ENCODE results near the gene SPACA5.
A peak's percentile ranks its signal among the peaks of the same experiment; 100 is the strongest.
"Not testable (repeated sequence)": the region's sequence is repeated elsewhere in the genome, so short reads cannot be mapped to it uniquely, and the experiment has no call there.

Gene SPACA5

GRCh38 chrX:48006688-48007087 lies at the start of gene SPACA5:
Gene SPACA5, plus strand, starts transcription at chrX:48006988. Its CDS starts 815 bp downstream, at chrX:48007803.
- DNase-seq: not testable (repeated sequence)

- DNase-seq: not testable (repeated sequence)
Observed at GRCh38 chrX:47958206-47958605, 48.6 kb upstream of the SPACA5 start.

GRCh38 chrX:47958761-47959342 lies 47.9 kb upstream of the SPACA5 start:
- DNase-seq: no peak

- DNase-seq: no peak
Observed at GRCh38 chrX:47960406-47960805, 46.4 kb upstream of the SPACA5 start.

- DNase-seq: not testable (repeated sequence)
Observed at GRCh38 chrX:47961830-47962229, 45.0 kb upstream of the SPACA5 start.

- DNase-seq: not testable (repeated sequence)
Observed at GRCh38 chrX:47965526-47965925, 41.3 kb upstream of the SPACA5 start.

GRCh38 chrX:47973235-47973634 lies 33.6 kb upstream of the SPACA5 start:
- no peak for DNase-seq

- no peak for DNase-seq
Observed at GRCh38 chrX:47976254-47977151, 30.3 kb upstream of the SPACA5 start.

GRCh38 chrX:47991263-47992094 lies 15.3 kb upstream of the SPACA5 start:
- peak in 1 of 2 experiments; percentile 21 for DNase-seq

GRCh38 chrX:47992095-47992380 lies 14.8 kb upstream of the SPACA5 start:
- DNase-seq: no peak

GRCh38 chrX:47992669-47993068 lies 14.1 kb upstream of the SPACA5 start:
- no peak for DNase-seq

GRCh38 chrX:48001260-48001659 lies 5.5 kb upstream of the SPACA5 start:
- DNase-seq: no peak

GRCh38 chrX:48002319-48002718 lies 4.5 kb upstream of the SPACA5 start:
- DNase-seq: no peak

GRCh38 chrX:48002929-48003328 lies 3.9 kb upstream of the SPACA5 start:
- no peak for DNase-seq

- DNase-seq: no peak
Observed at GRCh38 chrX:48003367-48003757, 3.4 kb upstream of the SPACA5 start.

- peak; percentile 37 to 71 for DNase-seq
Observed at GRCh38 chrX:48003758-48004457, 2.9 kb upstream of the SPACA5 start, which contains the start of gene ZNF182. Gene ZNF182, minus strand, starts transcription at chrX:48003989. Its CDS starts 1,380 bp downstream, at chrX:48002609.

- not testable (repeated sequence) for DNase-seq
Observed at GRCh38 chrX:48009445-48009960, 2.7 kb downstream of the SPACA5 start.

- DNase-seq: not testable (repeated sequence)
Observed at GRCh38 chrX:48016583-48017310, 10.0 kb downstream of the SPACA5 start.

- DNase-seq: not testable (repeated sequence)
Observed at GRCh38 chrX:48019892-48020291, 13.1 kb downstream of the SPACA5 start.

GRCh38 chrX:48020472-48020871 lies 13.7 kb downstream of the SPACA5 start:
- not testable (repeated sequence) for DNase-seq

GRCh38 chrX:48021026-48021900 lies 14.5 kb downstream of the SPACA5 start:
- peak; percentile 5 to 66 for DNase-seq
